Measurements from ENCODE around the gene ANKK1.
A peak's percentile ranks its signal among the peaks of the same experiment; 100 is the strongest.

Gene ANKK1, protein sequence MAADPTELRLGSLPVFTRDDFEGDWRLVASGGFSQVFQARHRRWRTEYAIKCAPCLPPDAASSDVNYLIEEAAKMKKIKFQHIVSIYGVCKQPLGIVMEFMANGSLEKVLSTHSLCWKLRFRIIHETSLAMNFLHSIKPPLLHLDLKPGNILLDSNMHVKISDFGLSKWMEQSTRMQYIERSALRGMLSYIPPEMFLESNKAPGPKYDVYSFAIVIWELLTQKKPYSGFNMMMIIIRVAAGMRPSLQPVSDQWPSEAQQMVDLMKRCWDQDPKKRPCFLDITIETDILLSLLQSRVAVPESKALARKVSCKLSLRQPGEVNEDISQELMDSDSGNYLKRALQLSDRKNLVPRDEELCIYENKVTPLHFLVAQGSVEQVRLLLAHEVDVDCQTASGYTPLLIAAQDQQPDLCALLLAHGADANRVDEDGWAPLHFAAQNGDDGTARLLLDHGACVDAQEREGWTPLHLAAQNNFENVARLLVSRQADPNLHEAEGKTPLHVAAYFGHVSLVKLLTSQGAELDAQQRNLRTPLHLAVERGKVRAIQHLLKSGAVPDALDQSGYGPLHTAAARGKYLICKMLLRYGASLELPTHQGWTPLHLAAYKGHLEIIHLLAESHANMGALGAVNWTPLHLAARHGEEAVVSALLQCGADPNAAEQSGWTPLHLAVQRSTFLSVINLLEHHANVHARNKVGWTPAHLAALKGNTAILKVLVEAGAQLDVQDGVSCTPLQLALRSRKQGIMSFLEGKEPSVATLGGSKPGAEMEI

DNA sequence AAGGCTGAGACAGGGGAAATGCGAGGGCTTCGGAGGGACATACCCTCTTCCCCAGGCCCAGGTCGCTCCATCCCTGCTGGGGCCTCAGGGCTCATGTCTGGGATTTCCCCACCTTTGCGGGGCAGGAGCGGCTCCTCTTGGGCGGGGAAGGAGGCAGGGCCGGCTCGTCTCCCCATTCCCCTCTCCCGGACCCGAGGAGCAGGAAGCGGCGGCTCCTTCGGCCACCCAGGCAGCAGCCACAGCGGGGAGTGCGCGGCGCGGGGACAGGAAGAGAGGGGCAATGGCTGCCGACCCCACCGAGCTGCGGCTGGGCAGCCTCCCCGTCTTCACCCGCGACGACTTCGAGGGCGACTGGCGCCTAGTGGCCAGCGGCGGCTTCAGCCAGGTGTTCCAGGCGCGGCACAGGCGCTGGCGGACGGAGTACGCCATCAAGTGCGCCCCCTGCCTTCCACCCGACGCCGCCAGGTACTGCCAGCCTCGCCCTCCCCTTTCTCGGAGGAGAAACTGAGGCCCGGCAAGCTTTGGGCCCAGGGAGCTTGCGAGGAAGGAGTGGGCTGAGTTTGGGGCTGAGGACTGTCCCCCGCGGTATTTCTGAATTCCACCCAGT is at the start of gene ANKK1:
Gene ANKK1 (plus strand): TSS at position 175 of the 607 bp plus-strand sequence. CDS start 106 bp downstream, at position 281.
- no peak for DNase-seq (ENCODE audit: low read depth)

DNA sequence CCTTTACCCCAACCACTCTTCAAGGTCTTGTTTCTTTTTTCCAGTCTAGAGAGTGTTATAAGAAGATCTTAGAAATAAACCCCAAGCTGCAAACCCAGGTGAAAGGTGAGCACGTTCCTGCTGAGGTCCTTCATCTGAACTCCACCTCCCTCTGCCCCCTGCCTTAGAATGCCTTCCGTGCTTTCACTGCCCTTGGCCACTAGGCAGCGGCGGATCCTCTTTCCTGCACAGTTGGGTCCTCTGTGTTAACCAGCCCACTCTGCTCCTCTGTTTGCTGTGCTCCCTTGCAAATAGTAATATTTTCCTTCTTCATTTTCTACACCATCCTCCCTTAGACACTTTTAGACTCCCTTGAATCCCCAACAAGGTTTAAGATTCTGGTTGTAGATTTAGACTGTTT is 48.8 kb upstream of the ANKK1 start:
- DNase-seq (ENCODE audit: low read depth), result no peak

DNA sequence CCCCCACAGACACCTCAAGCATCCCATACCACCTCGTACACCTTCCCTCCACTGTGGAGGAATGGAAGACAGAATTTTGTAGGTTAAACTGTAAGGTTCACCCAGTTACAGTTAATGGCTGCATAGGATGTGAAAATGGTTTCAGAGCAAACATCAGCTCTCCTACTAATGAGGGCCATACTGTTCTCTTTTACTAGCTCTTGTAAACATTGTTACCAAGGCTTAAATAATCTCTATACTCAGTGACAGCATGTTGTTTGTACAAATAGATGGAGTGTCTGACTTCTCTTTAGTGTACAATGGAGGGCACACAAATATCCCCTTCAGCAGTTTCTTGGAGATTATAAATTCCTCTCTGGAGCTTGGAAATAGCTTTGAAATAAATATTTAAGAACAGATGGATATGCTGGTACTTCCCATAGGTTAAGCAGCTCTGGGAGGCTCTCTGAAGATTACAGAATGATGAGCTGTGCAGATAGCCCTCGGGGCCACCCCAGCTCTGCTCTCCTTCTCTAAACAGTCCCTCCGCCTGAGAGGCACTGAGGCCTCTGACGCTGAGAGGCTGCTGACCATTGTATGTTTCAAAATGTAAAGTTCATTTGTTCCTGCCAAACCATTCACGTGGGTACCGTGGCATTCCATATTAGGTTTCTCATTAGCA is 47.5 kb upstream of the ANKK1 start:
- no peak for DNase-seq (ENCODE audit: low read depth)

DNA sequence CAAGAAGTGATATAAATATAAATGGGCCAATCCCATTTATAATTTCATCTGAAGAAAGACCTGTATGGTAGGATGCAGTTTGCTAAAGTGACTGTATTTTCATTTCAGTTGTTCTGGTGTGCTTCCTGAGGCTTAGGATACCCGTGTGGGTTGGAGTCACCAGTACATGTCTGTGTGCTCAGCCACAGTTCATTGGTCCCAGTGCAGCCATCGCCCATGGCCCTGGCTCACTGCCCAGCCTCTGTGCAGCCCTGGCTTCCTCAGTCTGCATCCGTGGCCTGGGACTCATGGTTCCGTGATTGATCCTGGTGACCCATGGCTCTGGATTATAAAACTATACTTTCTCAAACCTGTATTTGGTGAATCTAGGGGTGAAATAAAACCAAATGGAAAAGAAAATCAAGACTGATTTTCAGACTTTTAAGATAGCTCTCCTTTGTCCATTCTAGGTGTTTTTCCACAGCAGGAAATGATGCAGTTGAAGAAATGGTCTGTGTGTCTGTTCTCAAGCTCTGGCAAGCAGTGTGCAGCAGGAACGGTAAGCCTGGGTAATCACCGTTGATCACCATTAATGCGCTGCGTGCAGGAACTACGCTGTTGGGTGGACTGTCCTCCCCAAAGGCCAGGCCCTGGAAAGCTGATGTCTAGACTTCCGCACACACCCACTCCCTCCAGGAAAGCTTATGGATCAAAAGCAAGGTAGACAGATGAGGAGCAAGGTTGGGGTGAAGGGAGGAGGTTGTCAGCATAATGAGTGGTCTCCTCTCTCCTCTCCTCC is 46.0 kb upstream of the ANKK1 start:
- no peak for DNase-seq (ENCODE audit: low read depth)

DNA sequence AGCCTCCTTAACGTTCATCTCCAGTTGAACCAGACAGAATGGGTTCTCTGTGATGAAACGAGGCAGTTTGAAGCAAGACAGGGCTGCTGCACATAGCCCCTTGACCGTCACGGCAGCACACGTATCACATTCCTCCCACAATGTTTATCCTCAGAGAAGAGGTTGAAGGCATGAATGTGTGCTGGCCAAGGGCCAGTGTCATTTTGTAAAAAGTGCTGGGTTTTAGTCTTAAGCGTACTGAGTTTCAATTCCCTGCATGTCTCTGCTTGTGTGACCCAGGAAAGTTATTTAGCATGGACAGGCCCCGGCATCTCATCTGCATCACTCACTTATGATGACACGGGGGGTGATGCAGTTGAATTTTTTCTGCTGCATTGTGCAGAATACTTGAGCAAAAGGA is 41.6 kb upstream of the ANKK1 start:
- DNase-seq (ENCODE audit: low read depth), result peak; percentile 71

DNA sequence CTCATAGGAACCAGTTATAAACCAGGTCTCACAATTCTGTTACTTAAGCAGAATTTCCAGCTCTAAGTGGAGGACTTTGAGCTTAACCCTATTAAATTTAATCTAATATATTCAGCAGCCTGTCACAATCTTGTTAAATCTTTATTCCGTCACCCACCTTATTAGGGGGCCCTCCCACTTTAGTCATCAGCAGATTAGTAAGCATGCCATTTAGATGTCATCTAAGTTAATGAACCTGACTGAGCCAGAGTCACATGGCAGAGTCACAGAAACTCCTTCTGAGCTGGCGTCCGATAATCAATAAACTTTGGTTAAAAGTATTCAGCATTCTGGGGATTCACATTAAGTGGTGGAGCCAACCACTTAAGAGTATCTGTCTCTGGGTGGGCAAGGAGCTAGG is 38.1 kb upstream of the ANKK1 start:
- DNase-seq (ENCODE audit: low read depth), result no peak

DNA sequence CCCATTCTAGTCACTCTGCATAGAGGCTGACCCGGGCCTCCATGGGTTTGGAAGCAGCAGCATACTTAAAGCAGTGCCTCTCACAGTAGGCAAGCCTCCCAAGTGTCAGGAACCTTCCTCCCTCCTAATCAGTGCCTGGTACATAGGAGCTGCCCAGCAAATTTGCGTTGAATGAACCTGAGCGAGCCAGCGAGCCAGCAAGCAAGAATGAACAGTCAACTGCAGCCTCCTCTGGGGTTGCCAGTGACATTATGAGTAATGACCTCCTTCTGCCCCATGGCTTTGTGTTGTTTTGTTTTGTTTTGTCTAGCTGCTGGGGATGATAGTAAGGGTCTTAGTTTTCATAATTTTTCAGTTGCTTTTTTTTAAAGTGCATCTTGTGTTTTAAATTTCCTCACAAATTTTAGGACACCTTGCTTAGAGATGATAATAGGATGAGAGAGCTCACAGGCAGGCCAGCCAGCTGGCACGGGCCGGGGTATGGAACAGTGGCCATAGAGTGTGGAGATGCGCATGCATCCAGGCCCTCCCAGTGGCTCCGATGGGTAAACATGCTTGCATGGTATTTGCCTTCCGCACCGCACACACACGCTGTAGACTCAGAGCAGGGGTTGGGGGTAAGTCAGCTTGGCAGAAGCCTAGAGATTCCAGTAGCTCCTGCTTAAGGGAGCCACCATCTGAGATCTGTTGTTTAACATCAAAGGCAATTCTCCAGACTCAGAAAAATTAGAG is 37.1 kb upstream of the ANKK1 start:
- DNase-seq (ENCODE audit: low read depth), result no peak

DNA sequence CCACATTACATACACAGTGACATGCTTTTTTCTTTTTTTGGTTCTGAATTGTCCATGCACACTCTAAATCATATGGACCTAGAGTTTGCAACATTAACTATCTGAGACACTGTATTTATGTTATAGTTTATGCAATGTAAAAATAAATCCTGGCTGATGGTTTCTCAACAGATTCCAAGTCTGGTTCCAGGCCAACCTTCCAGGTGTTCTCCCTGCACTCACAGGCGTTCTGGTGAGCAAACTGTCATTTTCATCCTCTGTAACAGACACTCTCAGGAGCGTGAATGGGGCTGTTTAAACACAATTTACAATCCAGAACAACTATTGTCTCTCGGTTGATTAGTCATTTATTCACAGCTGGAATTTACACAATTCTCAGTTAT is 36.5 kb upstream of the ANKK1 start:
- no peak for DNase-seq (ENCODE audit: low read depth)

DNA sequence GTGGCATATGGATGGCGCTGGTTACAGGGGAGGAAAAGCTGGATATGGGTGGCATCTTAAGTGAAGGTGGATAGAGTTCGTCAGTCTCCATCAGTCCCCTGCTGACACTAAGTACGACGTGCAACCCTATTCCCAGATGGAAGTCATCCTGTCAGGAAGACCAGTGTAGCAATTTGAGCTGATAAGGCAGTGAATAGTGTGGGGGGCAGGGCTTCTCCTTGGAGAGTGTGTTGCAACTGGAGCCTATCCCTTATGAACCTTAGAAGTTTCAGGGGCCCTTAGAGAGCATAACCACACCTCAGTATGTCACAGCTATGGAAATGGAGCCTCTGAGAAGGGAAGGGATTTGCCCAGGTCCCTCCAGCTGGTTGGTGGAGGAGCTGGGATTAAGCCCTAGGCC is 36.1 kb upstream of the ANKK1 start:
- no peak for DNase-seq (ENCODE audit: low read depth)

DNA sequence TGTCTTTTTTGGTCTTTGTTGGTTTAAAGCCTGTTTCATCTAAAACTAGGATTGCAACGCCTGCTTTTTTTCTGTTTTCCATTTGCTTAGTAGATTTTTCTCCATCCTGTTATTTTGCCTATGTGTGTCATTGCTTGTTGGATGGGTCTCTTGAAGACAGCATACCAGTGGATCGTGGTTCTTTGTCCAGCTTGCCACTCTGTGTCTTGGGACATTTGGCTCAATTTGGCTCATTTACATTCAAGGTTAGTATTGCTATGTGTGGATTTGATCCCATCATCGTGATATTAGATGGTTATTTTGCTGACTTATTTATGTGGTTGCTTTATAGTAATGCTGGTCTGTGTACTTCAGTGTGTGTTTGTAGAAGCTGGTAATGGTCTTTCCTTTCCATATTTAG is 31.4 kb upstream of the ANKK1 start:
- no peak for DNase-seq (ENCODE audit: low read depth)

DNA sequence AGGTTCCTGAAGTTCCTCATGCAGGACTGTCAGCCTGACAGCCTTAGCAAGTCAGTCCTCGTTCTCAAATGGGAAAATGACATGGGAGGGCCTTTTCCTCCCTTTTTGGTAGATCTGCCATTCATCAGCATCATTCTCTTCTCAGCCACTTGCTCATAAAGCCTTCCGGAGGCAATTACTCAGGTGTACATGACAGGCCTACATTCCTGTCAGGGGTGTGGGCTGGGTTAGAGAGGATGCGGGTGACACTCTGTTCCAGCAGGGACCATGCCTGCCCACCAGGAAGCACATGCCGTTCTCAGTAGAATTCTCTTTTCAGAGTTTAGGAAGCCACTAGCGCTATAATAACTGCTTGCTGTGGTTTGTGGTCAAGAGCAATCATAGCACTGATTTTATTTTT is 24.2 kb upstream of the ANKK1 start:
- no peak for DNase-seq (ENCODE audit: low read depth)

DNA sequence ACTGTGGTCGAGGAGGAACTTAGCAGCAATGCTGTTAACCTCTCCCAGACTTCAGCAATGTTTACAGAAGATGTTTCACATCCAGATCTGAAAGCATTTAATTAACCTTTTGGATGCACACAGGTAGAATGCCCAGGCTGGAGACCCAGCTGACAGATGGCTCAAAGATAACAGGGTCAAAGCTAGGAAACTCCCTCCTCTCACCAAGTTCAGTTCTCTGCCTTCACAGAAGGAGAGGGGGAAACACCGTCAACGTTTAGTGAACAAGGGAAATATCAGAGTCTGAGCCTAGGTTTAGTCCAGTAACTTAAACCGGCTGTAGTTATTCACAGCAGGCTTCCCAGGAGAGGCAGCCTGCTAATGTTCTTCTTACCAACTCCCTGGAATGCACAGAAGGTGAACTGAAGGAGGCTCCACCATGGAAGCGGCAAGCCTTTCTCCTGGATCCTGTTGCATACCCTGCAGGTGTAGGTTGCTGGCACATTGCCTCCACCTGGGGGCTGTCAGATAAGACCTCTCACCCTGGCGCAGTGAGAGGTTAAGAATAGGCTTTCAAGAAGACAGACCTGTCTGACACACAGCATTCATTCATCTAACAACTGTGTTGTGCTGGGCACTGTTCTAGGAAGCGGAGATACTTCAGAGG is 23.5 kb upstream of the ANKK1 start:
- DNase-seq (ENCODE audit: low read depth), result no peak

DNA sequence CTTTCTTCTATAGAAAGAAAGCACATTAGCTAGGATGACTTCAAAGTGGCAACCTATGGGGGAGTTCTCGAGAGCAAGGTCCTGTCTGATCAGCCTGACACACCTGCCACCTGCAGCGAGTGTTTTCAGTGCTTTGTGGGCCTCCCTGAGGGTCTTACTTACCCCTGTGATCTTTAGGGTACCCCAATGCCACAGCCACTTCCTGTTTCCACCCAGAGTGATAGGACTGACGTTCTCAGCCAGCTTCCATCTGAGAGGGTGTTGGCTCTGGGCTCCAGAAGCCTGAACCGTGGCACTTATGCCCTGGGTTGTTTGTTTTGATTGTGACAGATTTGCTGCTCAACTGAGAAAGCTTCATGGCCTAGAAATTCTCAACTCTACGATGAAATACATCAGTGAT is 21.7 kb upstream of the ANKK1 start:
- no peak for DNase-seq (ENCODE audit: low read depth)

DNA sequence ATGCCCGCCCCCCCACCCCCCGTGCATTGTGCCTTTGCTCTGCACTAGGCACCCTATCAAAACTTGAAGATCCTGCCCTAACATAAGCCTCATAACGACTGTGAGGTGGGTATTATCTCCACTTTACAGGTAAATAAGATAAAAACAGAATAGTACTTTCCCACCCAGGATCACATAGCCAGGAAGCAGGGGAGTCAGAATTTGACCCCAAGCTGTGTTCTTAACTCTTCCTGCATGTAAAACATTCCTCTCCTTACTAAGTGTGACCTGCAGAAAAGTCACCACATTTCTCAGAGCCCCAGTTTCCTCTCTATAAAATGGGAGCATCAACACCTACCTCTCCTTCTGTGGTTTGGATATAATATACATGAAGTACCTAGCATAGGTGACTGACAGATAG is 18.2 kb upstream of the ANKK1 start:
- no peak for DNase-seq (ENCODE audit: low read depth)

DNA sequence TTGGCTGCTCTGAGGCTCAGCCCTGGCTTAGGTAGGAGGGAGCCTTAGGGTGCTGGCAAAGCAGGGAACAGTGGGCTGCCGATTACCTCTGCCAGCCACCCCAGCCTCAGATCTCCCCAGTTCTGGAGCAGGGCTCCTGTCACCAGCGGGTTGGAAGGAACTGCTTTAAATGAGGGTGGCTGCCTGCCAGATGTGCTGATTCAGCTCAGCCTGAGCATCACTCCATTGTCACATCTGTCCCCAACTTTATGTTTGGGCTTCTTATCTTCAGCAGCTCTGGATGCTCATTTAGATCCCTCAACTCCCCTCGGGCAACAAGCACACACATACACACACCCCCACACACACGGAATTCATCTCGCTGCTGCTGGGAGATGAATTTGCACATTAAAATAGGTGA is 16.9 kb upstream of the ANKK1 start:
- DNase-seq (ENCODE audit: low read depth), result no peak

DNA sequence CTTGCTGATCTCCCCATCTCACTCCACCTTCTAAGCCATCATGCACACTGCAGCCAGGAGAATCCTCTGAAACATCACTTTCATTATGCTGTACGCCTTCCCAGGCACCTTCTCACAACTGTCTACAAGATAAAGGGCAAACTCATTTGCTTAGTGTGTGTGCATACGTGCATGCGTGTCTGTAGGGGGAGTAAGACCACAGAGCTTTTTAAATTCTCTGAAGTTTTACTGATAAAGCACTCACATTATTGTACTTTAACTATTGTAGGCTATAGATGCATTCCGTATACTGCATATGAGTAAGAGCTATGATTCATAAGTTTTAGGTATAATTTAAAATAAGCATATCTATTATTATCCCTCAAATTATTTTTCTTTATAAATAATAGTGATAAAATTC is 15.3 kb upstream of the ANKK1 start:
- DNase-seq (ENCODE audit: low read depth), result no peak

DNA sequence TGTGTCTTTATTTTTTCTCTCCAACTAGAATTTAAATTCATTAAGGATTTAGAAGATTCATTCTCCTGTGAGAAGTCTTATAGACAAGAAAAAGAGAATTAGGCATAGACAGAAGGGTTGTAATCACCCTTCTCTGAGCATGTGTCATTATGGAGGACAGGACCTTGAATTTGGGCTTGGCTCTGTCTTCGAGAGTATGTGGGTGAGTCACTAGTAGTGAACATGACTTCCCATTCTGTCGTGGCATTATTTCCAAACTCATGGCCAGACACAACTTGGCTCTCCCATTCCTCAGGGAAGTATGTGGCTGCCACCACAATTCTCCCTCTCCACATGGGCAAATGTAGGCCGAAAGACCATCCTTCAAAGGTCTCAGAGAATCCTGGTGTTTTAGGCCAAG is 14.3 kb upstream of the ANKK1 start:
- peak; percentile 55 for DNase-seq (ENCODE audit: low read depth)

DNA sequence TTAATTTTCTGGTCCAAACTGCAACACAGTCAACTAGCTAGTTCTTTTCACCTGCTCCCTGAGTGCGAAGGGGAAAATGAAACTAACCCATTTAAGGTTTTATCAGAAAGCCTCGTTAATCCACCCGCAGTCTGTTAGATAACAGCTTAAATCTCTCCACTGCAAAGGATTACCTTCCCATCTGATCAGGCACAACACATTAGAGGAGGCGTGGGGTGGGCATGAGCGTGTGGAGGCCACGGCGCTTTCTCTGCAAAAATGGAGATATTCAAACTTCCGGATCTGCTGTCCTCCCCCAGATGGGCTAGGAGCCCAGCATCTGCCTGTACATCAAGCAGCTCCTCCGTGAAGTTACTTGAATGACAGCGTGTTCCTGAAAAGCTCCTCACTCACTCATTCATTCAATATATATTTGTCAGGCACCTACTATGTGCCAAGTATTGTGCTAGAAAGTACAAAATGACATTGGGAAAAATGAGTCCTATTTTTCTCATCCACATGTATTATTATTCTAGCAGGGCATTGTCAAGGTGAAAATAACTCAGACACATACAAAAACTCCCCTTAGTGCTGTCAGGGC is 13.5 kb upstream of the ANKK1 start:
- DNase-seq (ENCODE audit: low read depth), result no peak

DNA sequence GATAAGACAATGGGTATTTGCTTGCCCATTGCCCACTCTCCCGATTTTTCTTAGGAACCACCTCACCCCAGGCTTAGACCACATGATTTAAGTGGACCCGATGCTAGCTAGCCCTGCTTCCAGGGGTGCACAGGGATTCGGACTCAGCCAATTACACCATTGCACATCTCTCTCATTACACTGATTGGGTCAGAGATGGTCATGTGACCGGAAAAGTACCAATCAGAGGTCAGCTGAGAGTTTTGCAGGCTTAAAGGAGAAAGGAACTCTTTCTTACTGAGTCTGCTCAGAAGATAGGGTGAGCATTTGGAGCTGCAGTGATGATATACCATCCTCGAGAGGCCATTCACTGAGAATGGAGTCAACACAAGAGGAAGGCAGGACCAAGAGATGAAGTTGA is 12.2 kb upstream of the ANKK1 start:
- DNase-seq (ENCODE audit: low read depth), result no peak

DNA sequence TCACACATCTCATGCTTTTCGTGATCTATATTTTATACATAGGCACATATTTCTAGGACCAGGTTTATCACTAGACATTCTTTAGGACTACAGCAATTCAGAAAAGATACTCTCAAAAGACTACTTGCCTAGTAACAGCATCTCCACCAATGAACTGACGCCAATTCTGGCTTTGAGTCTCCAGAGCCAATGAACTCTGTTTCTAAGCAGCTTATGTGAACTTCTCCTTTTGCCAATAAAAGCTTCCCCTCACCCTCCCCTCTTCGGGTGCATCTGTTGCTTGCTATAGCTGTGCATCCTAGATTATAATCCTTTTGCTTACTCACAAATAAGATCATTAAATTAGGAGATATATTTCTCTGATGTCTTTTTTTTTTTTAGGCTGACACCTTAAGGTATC is 11.4 kb upstream of the ANKK1 start:
- DNase-seq (ENCODE audit: low read depth), result peak; percentile 73
